AG04450 (cell line): ENCODE measurements around the gene OR51B2. TPM values are rescaled to one million over a fixed set of nuclear protein-coding genes. Genes with fewer than 3 reads are reported as not detected.
"Not testable (repeated sequence)": the region's sequence is repeated elsewhere in the genome, so short reads cannot be mapped to it uniquely, and the experiment has no call there.

ENCODE experiments used
- CTCF ChIA-PET: fragments of 300-600, 350-600 bp; formaldehyde crosslinking; extraction: SDS; loops from one replicate; lab custom pipeline; 2022; ENCODE audit warnings: antibody characterized with exemption, inconsistent platforms; lab: Charles Lee
- POLR2A ChIA-PET: fragments of 350-600 bp; formaldehyde crosslinking; extraction: SDS; loops from one replicate; lab custom pipeline; 2021; ENCODE audit warnings: antibody characterized with exemption, inconsistent platforms; lab: Yijun Ruan, JAX
- DNase-seq: peaks from one replicate; pipeline ENCODE4 v3.0.0-alpha.2; 2011; ENCODE audit warnings: low read depth, low spot score
- H3K27ac ChIP-seq: one replicate; pipeline ENCODE4 v1.5.1; 2012; ENCODE audit warnings: low read depth, low read length, control low read depth
- H3K27me3 ChIP-seq: one replicate; pipeline ENCODE4 v1.6.0; 2012; ENCODE audit warnings: low read length; ENCODE audit not compliant: control insufficient read depth, insufficient read depth
- H3K4me3 ChIP-seq: 2 replicates; pipeline ENCODE4 v1.5.1; 2011; ENCODE audit warnings: mild to moderate bottlenecking, low read depth, low read length, control low read depth
- H3K9me3 ChIP-seq: 2 replicates; pipeline ENCODE4 v1.5.1; 2012; ENCODE audit warnings: low read length; ENCODE audit not compliant: control insufficient read depth, insufficient read depth
- CTCF ChIP-seq: IDR thresholded peaks from 2 replicates; pipeline ENCODE4 v1.5.1; 2011; ENCODE audit warnings: low read depth, low read length, control low read depth, inconsistent platforms
- polyA plus RNA-seq: library from polyadenylated mRNA; depleted of rRNA; stranded (reverse); fragments of >200 nt; gene quantifications from 2 replicates; pipeline ENCODE4 v1.2.3, GENCODE V29; 2011

The OR51B2 gene
- polyA plus RNA-seq, 1 experiment = not detected

- CTCF ChIA-PET = interaction anchor here (1.2 kb wide), 1 partner anchor 18 kb away, joined by 3 read pairs; no protein-coding TSS in a partner anchor
- no peak for TF ChIP-seq CTCF
Observed at GRCh38 chr11:5317292-5317691, 6.8 kb downstream of the OR51B2 start.

GRCh38 chr11:5313326-5314023 lies 10.6 kb downstream of the OR51B2 start:
- H3K27ac ChIP-seq, H3K27me3 ChIP-seq, H3K4me3 ChIP-seq, POLR2A ChIA-PET, H3K9me3 ChIP-seq, DNase-seq: not testable (repeated sequence)
- CTCF ChIA-PET = interaction anchor here (0.8 kb wide), 1 partner anchor 23 kb away, joined by 3 read pairs; no protein-coding TSS in a partner anchor

More at GRCh38 chr11:5317292-5317691, 6.8 kb downstream of the OR51B2 start:
- Histone ChIP-seq H3K9me3 (no peaks in the 10 kb centered on the region), H3K27me3 (no peaks in the 10 kb centered on the region), H3K27ac (no peak overlapping the region), H3K4me3 (no peak overlapping the region)
- no peak for DNase-seq
- POLR2A ChIA-PET = no interaction called here

- TF ChIP-seq CTCF = no peak
- H3K27ac ChIP-seq = no peak overlapping the region
- H3K27me3 ChIP-seq = no peaks in the 10 kb centered on the region
- no peak for DNase-seq
- no peak overlapping the region for H3K4me3 ChIP-seq
- ChIA-PET CTCF (no interaction called here), POLR2A (no interaction called here)
- no peaks in the 10 kb centered on the region; the same call in 1 of the 2 replicates for H3K9me3 ChIP-seq
Observed at GRCh38 chr11:5310423-5310822, 13.7 kb downstream of the OR51B2 start.

DNA sequence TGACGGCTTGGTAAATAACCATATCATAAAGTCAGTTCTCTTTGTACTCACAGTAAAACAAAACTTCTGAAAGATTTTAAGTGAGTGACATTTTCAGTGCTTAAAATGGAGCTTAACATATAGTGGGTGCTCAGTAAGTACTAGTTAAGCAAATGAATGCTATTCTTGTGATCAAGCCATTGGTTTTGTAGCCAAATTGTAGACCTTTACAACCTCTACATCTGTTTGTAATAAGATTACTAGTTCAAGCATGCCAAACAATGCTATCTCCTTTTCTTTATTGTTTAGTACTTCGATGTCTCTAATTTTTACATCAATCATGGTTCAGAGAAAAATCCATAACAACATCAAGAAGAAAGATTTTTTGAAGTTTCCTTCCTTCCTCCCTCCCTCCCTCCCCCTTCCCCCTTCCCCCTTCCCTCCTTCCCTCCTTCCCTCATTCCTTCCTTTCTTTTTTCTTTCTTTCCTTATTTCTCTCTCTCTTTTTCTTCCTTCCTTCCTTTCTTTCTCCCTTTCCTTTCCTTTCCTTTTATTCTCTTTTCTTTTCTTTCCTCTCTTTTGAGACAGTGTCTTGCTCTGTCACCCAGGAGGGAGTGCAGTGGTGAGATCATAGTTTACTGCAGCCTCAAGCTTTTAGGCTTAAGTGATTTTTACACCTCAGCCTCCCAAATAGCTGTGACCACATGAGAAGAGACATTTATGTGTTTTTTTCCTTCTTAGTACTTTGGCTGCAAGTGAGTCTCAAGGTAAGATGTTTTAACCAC lies 16.7 kb downstream of the OR51B2 start:
- CTCF ChIA-PET = interaction anchor here (0.8 to 1.6 kb wide), 2 partner anchors 10 to 184 kb away, joined by 3 to 5 read pairs; no protein-coding TSS in a partner anchor

GRCh38 chr11:5304046-5304445 lies 20.1 kb downstream of the OR51B2 start:
- no peak for TF ChIP-seq CTCF
- DNase-seq = no peak
- Histone ChIP-seq H3K27me3 (no peaks in the 10 kb centered on the region), H3K4me3 (no peak overlapping the region), H3K9me3 (no peaks in the 10 kb centered on the region), H3K27ac (no peak overlapping the region)
- CTCF ChIA-PET = interaction anchor here (1.4 kb wide), 1 partner anchor 13 kb away, joined by 3 read pairs; no protein-coding TSS in a partner anchor
- POLR2A ChIA-PET = no interaction called here

More for the DNA sequence above, 16.7 kb downstream of the OR51B2 start:
- Histone ChIP-seq H3K27me3 (no peaks in the 10 kb centered on the region), H3K4me3 (no peak overlapping the region), H3K27ac (no peak overlapping the region), H3K9me3 (no peaks in the 10 kb centered on the region; the same call in 1 of the 2 replicates)
- no peak for TF ChIP-seq CTCF
- DNase-seq = no peak
- POLR2A ChIA-PET = no interaction called here
